ENCODE results near the gene GRIP2. TPM values are rescaled to one million over a fixed set of nuclear protein-coding genes. Genes with fewer than 3 reads are reported as not detected.

The GRIP2 gene
- total and polyA plus RNA-seq, 2 donors (not counting 3 experiments of a cell fraction or from before 2014, with no cell fraction given) = not detected

DNA sequence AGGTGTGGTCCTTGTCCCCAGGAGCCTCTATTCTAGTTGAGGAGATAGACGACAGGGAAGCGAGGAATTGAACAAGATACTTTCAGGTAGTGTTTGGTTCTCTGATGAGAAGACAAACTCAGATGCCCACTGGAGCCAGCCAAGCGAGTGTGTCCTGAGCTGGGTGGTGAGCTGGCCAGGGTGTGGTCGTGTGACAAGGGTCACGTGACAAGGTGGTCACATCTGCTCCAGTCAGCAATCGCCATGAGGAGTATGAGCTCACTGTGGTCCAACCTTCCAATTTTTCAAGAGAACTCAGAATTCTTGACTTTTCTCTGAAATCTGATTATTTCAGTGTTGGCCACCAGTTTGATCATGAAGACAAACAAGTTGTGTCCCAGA, 98.2 kb downstream of the GRIP2 start:
- intact Hi-C loops (cut with micrococcal nuclease) (loop anchor here (1.0 kb wide), 1 partner anchor 18 kb away; no protein-coding TSS in a partner anchor), dilution Hi-C loops (cut with MboI; ENCODE audit: extremely low pct_ligation_motif_present, low sequenced_read_pairs) (no loop called here)
- ChIA-PET CTCF (interaction anchor here (0.9 to 5.4 kb wide), 7 partner anchors 11 to 181 kb away, joined by 3 to 34 read pairs (median 3); partner anchors contain the start of gene SLC6A6), POLR2A (interaction anchor here (0.8 to 3.3 kb wide), 3 partner anchors 8 to 18 kb away, joined by 3 to 20 read pairs (median 4); no protein-coding TSS in a partner anchor)
- no peak overlapping the region for H3K27ac ChIP-seq (ENCODE audit: insufficient read depth, low read depth, low read length)
- H3K4me1 ChIP-seq (ENCODE audit: control insufficient read depth, extremely low read depth, insufficient read depth, low read length) = peaks cover 35% of the 10 kb centered on the region
- DNase-seq (ENCODE audit: low read depth, low spot score) = no peak
- no peak for FAIRE-seq
- no TSS peak for BruUV-seq (replicated peaks)
- TF ChIP-seq JUN (IDR thresholded peaks at IDR 0.05; ENCODE audit: borderline replicate concordance, insufficient read depth, insufficient read length, low read depth) = no peak
- no peak for TF ChIP-seq EZH2 (IDR thresholded peaks at IDR 0.05; ENCODE audit: borderline replicate concordance, low read depth, low read length, severe bottlenecking)
- no peak for TF ChIP-seq GATA2 (IDR thresholded peaks at IDR 0.05; ENCODE audit: insufficient read depth, insufficient read length, low read depth, low read length)
- no peak for TF ChIP-seq CTCF (IDR thresholded peaks at IDR 0.05; ENCODE audit: extremely low read depth in 1 of 2, insufficient read depth in 1 of 2, low read depth in 1 of 2, low read length in 2 of 2)
- no peak for TF ChIP-seq POLR2AphosphoS5 (IDR thresholded peaks at IDR 0.05; ENCODE audit: insufficient read depth, low read depth, low read length)
- no peak for TF ChIP-seq FOS (IDR thresholded peaks at IDR 0.05; ENCODE audit: borderline replicate concordance, insufficient read depth, low read length)
- no peak for TF ChIP-seq MYC (IDR thresholded peaks at IDR 0.05; ENCODE audit: low read depth, low read length)
- no peak for TF ChIP-seq POLR2A (IDR thresholded peaks at IDR 0.05; ENCODE audit: low read depth, low read length)
- H4K20me1 ChIP-seq (replicated peaks; ENCODE audit: control insufficient read depth, extremely low read depth, insufficient read depth, low read length) = no peaks in the 10 kb centered on the region
- H3K9me3 ChIP-seq (replicated peaks; ENCODE audit: control insufficient read depth, insufficient read depth, low read length) = no peaks in the 10 kb centered on the region
- peaks cover 8 to 10% of the 10 kb centered on the region in 2 experiments for H3K36me3 ChIP-seq (ENCODE audit: control insufficient read depth in 2 of 2, extremely low read depth in 1 of 2, insufficient read depth in 2 of 2, low read length in 2 of 2)
- H3K4me3 ChIP-seq (replicated peaks in 1 of 3; ENCODE audit: insufficient read depth in 1 of 3, low read depth in 1 of 3, low read length in 3 of 3) = no peak overlapping the region
- no peaks in the 10 kb centered on the region for H3K27me3 ChIP-seq (ENCODE audit: control insufficient read depth in 2 of 2, insufficient read depth in 2 of 2, low read length in 2 of 2)
- peaks cover 10% of the 10 kb centered on the region for H3K79me2 ChIP-seq (ENCODE audit: control insufficient read depth, insufficient read depth, low read length)
- no peaks in the 10 kb centered on the region for H3K9me1 ChIP-seq (replicated peaks; ENCODE audit: control insufficient read depth, extremely low read depth, insufficient read depth, low read length)
- H3K9ac ChIP-seq (replicated peaks; ENCODE audit: extremely low read depth, insufficient read depth, low read length) = no peak overlapping the region
- no peak overlapping the region for H3K4me2 ChIP-seq (ENCODE audit: insufficient read depth, low read length)
- no peak overlapping the region for H2AFZ ChIP-seq (ENCODE audit: low read depth, low read length)

All from endothelial cell of umbilical vein (primary cell).